ENCODE data around the gene LCN1.

DNA sequence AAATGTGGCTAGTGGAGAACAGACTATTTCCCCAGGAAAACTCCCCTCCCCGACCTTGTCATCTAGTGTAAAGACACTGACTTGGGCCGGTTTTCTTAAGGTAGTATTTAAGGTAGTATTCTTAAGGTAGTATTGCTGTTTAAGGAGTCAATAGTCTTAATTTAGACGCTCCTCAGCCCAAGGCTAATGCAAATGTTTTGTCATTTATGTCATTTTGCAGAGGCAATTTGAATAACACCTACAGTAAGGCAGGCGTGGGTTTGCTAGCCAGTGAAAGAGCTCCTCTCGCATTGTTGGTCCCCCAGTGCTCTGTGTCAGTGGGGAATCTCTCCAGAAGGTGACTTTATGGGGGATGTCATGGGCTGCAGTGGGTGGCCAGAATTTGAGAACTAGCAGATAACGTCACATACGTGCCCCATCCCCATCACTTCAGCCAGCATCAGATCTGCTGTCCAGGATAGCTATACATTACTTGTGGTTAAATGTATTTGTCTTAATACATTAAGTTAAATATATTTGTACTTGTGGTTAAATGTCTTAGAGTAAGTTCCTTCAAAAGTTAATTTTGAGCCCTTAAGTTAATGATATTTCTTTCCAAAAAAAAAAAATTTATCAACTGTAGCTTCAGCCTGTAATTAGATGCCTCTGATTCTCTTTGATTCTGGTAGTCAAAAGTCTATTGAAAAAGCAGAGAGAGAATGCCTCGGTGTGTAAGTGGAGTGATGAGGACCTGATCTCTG, 39.1 kb upstream of the LCN1 start:
- TF ChIP-seq GATA2 (IDR thresholded peaks at IDR 0.05; ENCODE audit: low read depth, low read length) (no peak), GATA3 (IDR thresholded peaks at IDR 0.05; ENCODE audit: low read depth, low read length) (no peak)
